NCI-H1930 (cell line): ENCODE results near the gene TP73.
A peak's percentile ranks its signal among the peaks of the same experiment; 100 is the strongest.

ENCODE experiments used
- DNase-seq, 2 experiments: peaks; one replicate each; lab custom pipeline; 2025; lab: John Stamatoyannopoulos, UW

The TP73 gene

DNA sequence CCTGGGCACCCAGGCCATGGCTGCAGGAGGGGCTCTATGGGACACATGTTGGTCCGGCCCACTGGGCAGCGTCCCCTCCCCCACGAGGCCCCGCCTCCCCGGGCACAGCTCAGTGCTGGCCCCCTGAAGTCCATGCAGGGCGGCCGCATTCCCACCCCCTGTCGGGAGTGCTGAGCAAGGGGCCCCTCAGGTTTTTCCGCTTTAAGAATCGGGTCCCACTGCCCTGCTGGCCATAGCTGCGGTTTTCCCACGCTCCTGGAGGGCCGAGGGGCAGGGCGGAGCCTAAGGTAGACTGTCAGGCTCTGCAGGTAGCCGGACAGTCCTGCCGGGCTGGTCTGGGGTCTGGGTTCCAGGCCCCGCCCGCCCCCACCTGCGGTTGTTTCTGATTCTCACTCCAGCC, 56.5 kb downstream of the TP73 start:
- DNase-seq = no peak

GRCh38 chr1:3710251-3710650, 57.9 kb downstream of the TP73 start:
- DNase-seq = no peak

GRCh38 chr1:3711381-3711779, 59.1 kb downstream of the TP73 start:
- DNase-seq = no peak

- DNase-seq = no peak
Measured at GRCh38 chr1:3711780-3712451, 59.6 kb downstream of the TP73 start.

DNA sequence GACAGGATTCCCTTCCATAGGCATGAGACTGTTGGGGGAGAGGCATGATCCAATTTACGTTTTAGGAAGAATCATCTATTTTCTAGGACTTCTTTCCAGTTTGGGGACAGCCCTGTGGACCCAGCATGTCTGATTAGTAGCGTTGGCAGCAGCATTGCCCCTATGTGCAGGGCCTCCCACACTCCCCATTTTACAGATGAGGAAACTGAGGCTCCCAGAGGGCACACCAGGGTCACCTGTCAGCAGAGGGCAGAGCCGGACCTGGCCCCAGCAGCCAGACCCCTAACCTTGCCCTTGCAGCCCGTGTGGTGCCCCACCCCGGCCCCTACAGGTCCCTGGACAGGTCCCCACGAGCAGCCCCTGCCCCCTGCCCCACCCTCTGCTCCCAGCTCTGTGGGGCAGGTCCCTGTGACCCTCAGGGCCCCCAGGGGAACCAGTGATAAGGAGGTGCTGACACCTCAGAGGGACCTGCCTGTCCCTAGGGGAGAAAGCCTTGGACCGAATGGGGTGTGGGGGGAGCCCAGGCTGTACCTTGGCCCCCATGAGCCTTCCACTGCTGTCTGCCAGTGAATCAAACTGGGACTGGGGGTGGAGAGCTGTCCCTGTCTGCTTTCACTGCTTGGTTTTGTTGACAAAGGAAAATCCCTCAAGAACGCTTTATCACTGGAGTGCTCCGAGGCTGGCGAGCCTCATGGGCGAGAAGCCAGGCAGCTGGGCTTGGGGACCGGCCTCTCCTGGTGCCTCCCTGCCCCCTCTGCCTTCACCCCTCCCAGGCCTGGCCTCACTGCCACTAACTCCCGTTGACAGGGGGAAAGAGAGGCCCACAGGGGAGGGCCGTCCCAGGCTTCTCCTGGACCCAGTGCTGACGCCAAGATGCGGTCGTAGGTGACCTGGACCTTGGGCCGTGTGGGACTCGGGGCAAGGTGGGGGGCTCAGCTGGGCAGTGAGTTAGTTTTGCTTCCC, 60.5 kb downstream of the TP73 start:
- DNase-seq = no peak

DNA sequence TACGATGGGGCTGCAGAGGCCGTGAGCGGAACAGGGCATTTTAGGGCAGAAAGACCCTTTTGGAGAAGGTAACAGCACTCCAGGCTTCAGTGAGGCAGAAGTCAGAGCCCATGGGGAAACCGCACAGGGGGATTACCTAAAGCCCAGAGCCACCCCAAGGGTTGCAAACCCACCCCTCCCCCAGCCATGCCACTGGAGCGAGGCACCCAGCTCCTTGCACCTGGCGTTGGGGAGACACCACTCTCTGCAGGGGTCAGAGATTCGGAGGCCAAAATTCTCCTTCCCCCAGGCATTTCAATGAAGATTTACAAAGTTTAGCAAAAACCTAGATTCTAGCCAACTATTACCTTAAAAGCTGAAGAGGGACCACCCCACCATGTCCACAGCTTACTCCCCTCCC, 61.5 kb downstream of the TP73 start:
- no peak for DNase-seq

GRCh38 chr1:3714284-3714741, 62.0 kb downstream of the TP73 start:
- no peak for DNase-seq

GRCh38 chr1:3714814-3715213, 62.5 kb downstream of the TP73 start:
- DNase-seq = no peak

GRCh38 chr1:3716351-3716750, 64.0 kb downstream of the TP73 start:
- no peak for DNase-seq

DNA sequence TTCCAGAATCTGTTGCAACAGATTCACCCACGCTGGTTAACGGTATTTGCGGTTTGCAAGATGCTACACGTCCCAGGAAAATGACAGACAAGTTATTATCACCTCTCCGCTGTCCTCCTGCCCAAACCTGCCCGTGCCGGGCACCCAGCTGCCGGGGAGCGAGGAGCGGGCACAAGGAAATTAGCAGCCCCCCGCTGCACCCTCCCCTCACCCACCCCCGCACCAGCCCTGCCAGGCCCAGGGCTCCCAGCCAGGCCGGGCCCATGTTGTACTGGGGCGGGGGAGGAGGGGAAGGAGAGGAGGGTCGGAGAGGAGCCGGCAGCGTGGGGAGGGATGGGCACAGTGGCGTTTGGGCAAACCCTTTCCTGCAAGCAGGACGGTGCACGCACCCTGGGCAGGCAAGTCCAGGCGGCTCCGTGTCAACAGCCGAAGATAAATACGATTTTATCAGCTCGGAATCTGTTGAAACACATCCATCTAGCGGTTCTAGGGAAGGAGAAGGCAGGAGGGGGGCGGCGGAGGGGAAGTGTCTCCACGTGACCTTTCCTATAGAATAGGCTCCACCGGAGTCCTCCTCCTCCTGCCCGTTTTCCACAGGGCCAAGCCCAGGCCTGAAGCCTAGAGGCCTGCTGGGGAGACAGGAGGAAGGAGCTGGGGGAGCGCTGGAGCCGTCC, 64.9 kb downstream of the TP73 start:
- DNase-seq = no peak

DNA sequence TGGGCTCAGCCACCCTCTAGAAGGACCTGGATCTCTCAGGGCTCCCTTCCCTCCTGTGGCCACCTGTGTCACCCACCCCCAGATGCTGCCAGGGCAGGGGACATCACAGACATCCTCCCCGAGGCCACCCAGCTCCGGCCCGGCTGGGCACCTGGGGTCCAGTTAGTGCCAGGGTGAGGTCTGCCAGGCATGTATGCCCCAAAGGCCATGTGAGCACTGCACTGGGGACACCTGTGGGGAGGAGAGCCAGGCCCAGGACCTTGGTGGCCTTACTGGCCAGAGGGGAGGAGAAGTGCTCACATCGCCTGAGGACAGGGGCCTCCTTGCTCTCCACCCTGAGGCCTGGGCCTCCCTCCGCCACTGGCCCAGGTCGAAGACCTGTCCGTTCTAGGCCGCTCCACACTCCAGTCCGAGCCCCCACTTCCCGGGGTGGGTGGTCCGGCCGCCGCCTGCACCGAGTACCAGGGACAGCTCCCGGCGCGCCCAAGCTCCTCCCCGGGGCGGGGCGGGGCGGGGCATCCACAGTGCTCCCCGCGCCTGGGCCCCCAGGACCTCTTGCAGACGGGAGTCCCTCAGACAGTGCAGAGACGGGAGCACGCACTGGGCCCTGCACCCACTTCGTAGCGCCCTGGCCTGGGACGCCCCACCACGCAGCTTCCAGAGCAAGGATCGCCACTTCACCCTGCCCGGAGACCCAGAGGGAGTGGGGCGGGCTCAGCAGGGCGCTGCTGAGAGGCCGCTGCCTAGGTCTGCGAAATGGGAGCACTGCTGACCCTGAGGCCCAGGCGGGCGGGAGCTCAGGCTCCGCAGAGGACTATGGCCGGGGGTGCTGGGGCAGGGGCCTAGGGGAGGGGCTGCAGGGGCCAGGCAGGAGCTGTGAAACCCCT, 65.6 kb downstream of the TP73 start:
- no peak for DNase-seq

DNA sequence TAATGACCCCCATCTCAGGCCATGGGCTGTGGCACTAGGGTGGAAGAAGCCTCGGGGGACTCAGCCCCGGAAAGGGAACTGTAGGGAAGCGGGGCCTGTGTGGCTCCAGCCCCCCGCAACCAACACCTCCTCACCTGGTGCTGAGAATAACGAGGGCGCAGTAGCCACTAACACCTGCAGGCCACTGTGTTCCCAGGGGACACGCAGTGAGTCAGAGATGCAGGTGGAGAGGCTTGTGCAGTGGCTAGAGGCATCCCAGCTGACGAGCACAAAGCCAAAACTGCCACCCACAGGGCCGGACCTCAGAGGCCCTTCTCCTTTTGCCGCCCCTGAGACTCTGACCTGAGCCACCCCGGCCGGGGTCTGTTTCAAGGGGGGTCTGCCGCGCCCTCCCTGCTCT, 66.4 kb downstream of the TP73 start:
- no peak for DNase-seq

GRCh38 chr1:3721955-3722465, 69.7 kb downstream of the TP73 start:
- DNase-seq = no peak

- DNase-seq = no peak
Measured at GRCh38 chr1:3722846-3723245, 70.5 kb downstream of the TP73 start.

GRCh38 chr1:3724416-3725030, 72.2 kb downstream of the TP73 start:
- peak; percentile 52 to 73 for DNase-seq

DNA sequence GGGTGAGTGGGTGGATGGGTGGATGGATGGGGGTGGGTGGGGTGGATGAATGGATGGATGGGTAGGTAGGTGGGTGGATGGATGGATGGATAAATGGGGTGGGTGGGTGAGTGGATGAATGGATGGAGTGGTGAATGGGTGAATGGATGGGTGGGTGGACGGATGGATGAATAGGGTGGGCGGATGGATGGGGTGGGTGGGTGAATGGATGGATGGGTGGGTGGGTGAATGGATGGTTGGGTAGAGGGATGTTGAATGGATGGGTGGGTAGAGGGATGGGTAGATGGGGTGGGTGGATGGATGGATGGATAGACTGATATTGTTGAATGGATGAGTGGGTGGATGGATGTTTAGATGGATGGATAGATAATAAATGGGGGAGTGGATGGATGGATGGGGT, 73.0 kb downstream of the TP73 start:
- no peak for DNase-seq

DNA sequence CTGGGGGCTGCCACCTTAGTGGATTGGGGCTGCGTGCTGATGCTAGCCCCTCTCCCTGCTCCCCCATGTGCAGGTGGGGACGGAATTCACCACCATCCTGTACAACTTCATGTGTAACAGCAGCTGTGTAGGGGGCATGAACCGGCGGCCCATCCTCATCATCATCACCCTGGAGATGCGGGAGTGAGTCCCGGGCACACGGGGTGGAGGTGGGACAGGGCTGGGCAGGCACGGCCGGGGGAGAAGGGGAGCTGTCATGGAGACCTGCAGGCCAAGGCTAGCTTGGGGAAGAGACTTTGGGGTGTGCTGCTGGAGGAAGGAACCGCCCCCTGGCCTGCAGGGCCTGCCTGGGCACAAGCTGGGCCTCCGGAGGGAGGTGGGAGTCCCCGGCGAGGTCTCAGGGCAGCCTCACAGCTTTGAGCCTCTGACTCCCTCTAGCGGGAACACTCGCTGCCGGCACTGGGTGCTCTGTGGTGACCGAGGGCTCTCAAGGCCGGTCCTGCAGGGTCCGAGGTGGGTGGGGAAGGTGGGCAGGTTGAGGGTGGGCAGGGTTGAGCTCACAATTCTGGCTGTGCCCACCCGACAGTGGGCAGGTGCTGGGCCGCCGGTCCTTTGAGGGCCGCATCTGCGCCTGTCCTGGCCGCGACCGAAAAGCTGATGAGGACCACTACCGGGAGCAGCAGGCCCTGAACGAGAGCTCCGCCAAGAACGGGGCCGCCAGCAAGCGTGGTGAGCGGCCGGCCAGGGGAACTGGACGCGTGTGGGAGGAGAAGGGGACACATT, 74.9 kb downstream of the TP73 start:
- no peak for DNase-seq

GRCh38 chr1:3727825-3728776, 75.8 kb downstream of the TP73 start:
- DNase-seq = no peak
